ENCODE results near the gene PRR16. TPM values are rescaled to one million over a fixed set of nuclear protein-coding genes. Genes with fewer than 3 reads are reported as not detected.

The PRR16 gene
- total and polyA plus RNA-seq, 2 experiments from 2014 or later = 15.3 to 16.1 TPM

DNA sequence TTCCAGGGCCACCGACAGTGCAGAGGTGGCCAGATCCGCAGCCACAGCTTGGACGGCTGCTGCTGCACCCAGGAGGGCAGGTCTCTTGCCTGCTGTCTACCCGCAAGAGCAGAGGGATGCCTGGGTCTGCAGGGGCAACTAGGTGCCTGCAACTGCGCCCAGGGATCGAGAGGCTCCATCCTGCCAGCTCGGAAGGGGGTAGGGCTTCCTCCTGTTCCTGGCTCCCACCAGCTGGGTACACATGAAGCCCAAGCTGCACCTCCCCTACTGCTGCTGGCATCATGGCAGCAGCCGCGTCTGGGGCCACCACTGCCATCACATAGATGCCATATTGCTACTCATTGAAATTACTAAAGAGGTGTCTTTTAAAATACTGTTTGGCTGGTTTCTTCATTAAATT lies 12.7 kb upstream of the PRR16 start:
- WGBS (ENCODE audit: low lambda C conversion rate, missing lambda C conversion rate) = 99% methylated on average over 9 of the region's 9 CpGs
- no peaks in the 10 kb centered on the region for H3K9me3 ChIP-seq (ENCODE audit: low read depth)
- no peaks in the 10 kb centered on the region for H3K36me3 ChIP-seq (replicated peaks; ENCODE audit: insufficient read depth, low read depth)
- H4K20me1 ChIP-seq (ENCODE audit: insufficient read depth, poor library complexity, severe bottlenecking) = no peaks in the 10 kb centered on the region
- no peak overlapping the region for H3K4me2 ChIP-seq
- no peak overlapping the region for H2AFZ ChIP-seq
- DNase-seq (ENCODE audit: low spot score) = no peak
- no peaks in the 10 kb centered on the region for H3K27me3 ChIP-seq
- no peaks in the 10 kb centered on the region for H3K79me2 ChIP-seq
- H3K27ac ChIP-seq = no peak overlapping the region
- TF ChIP-seq EZH2 (IDR thresholded peaks at IDR 0.05; ENCODE audit: borderline replicate concordance) (no peak), EZH2phosphoT487 (IDR thresholded peaks at IDR 0.05; ENCODE audit: low read depth, severe bottlenecking, unreplicated experiment) (no peak)
- TF ChIP-seq, protein P1, sequence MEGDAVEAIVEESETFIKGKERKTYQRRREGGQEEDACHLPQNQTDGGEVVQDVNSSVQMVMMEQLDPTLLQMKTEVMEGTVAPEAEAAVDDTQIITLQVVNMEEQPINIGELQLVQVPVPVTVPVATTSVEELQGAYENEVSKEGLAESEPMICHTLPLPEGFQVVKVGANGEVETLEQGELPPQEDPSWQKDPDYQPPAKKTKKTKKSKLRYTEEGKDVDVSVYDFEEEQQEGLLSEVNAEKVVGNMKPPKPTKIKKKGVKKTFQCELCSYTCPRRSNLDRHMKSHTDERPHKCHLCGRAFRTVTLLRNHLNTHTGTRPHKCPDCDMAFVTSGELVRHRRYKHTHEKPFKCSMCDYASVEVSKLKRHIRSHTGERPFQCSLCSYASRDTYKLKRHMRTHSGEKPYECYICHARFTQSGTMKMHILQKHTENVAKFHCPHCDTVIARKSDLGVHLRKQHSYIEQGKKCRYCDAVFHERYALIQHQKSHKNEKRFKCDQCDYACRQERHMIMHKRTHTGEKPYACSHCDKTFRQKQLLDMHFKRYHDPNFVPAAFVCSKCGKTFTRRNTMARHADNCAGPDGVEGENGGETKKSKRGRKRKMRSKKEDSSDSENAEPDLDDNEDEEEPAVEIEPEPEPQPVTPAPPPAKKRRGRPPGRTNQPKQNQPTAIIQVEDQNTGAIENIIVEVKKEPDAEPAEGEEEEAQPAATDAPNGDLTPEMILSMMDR (IDR thresholded peaks at IDR 0.05; ENCODE audit: poor library complexity) = no peak
- H3K4me1 ChIP-seq (ENCODE audit: insufficient read depth) = peaks cover 5% of the 10 kb centered on the region
- H3K4me3 ChIP-seq = no peak overlapping the region
- no peaks in the 10 kb centered on the region for H3K9me2 ChIP-seq (replicated peaks; ENCODE audit: insufficient read depth)

GRCh38 chr5:120452471-120452870 lies 11.6 kb upstream of the PRR16 start:
- no peak for DNase-seq (ENCODE audit: low spot score)
- no peak overlapping the region for H3K27ac ChIP-seq
- no peaks in the 10 kb centered on the region for H3K4me1 ChIP-seq (ENCODE audit: insufficient read depth)
- no peaks in the 10 kb centered on the region for H3K9me3 ChIP-seq (ENCODE audit: low read depth)
- no peaks in the 10 kb centered on the region for H4K20me1 ChIP-seq (ENCODE audit: insufficient read depth, poor library complexity, severe bottlenecking)
- H3K79me2 ChIP-seq = no peaks in the 10 kb centered on the region
- H3K9me2 ChIP-seq (replicated peaks; ENCODE audit: insufficient read depth) = no peaks in the 10 kb centered on the region
- H3K36me3 ChIP-seq (replicated peaks; ENCODE audit: insufficient read depth, low read depth) = no peaks in the 10 kb centered on the region
- no peak overlapping the region for H2AFZ ChIP-seq
- no peak overlapping the region for H3K4me3 ChIP-seq
- H3K27me3 ChIP-seq = no peaks in the 10 kb centered on the region
- 90% methylated on average over 1 of the region's 1 CpG for WGBS (ENCODE audit: low lambda C conversion rate, missing lambda C conversion rate)
- no peak for TF ChIP-seq EZH2phosphoT487 (IDR thresholded peaks at IDR 0.05; ENCODE audit: low read depth, severe bottlenecking, unreplicated experiment)
- TF ChIP-seq EZH2 (IDR thresholded peaks at IDR 0.05; ENCODE audit: borderline replicate concordance) = no peak
- TF ChIP-seq, protein P1 (IDR thresholded peaks at IDR 0.05; ENCODE audit: poor library complexity) = no peak
- H3K4me2 ChIP-seq = no peak overlapping the region

DNA sequence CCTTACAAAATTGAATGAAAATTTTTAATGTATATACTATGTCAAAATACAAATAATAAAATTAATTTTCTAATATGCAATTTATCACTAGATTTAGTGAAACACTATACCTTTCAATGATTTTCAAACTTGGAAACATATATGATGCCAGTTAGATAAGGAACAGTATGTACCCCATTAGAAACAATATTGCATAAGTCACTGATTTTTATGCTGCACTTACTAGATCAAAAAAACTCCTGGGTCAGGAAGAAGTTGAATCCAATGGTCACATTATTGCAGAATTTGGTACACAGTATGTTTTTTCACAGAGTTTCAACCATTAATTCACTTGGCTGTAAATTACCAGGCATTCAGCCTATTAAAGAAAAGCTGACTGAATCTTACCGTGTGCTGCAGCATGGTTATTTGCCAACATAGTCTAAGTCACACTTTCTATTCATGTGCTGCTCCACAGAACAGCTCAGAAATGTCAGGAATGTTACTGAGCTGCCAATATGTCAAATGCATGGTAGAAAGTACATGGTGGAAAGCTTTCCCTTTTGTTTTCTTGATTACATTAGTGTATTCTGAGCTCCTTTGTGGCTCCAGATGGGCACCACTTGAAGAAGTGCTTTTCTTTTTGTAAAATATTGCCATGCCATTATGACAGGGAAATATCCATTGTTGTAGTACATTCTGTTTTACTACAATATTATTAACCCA lies 9.9 kb upstream of the PRR16 start:
- no peaks in the 10 kb centered on the region for H3K4me1 ChIP-seq (ENCODE audit: insufficient read depth)
- H4K20me1 ChIP-seq (ENCODE audit: insufficient read depth, poor library complexity, severe bottlenecking) = no peaks in the 10 kb centered on the region
- no peaks in the 10 kb centered on the region for H3K36me3 ChIP-seq (replicated peaks; ENCODE audit: insufficient read depth, low read depth)
- no peak for DNase-seq (ENCODE audit: low spot score)
- no peak overlapping the region for H2AFZ ChIP-seq
- 17% methylated on average over 1 of the region's 1 CpG for WGBS (ENCODE audit: low lambda C conversion rate, missing lambda C conversion rate)
- H3K9me2 ChIP-seq (replicated peaks; ENCODE audit: insufficient read depth) = no peaks in the 10 kb centered on the region
- H3K27me3 ChIP-seq = no peaks in the 10 kb centered on the region
- no peaks in the 10 kb centered on the region for H3K79me2 ChIP-seq
- no peak overlapping the region for H3K4me3 ChIP-seq
- no peak overlapping the region for H3K4me2 ChIP-seq
- no peak for TF ChIP-seq EZH2phosphoT487 (IDR thresholded peaks at IDR 0.05; ENCODE audit: low read depth, severe bottlenecking, unreplicated experiment)
- H3K9me3 ChIP-seq (ENCODE audit: low read depth) = no peaks in the 10 kb centered on the region
- H3K27ac ChIP-seq = no peak overlapping the region

- peaks cover 6% of the 10 kb centered on the region for H3K4me1 ChIP-seq (ENCODE audit: insufficient read depth)
- TF ChIP-seq EZH2phosphoT487 (IDR thresholded peaks at IDR 0.05; ENCODE audit: low read depth, severe bottlenecking, unreplicated experiment) (no peak), EZH2 (IDR thresholded peaks at IDR 0.05; ENCODE audit: borderline replicate concordance) (no peak)
- TF ChIP-seq, protein P1 (IDR thresholded peaks at IDR 0.05; ENCODE audit: poor library complexity) = no peak
- WGBS (ENCODE audit: low lambda C conversion rate, missing lambda C conversion rate) = 20% methylated on average over 3 of the region's 3 CpGs
- H4K20me1 ChIP-seq (ENCODE audit: insufficient read depth, poor library complexity, severe bottlenecking) = no peaks in the 10 kb centered on the region
- no peak overlapping the region for H3K4me3 ChIP-seq
- H3K4me2 ChIP-seq = no peak overlapping the region
- no peaks in the 10 kb centered on the region for H3K27me3 ChIP-seq
- no peaks in the 10 kb centered on the region for H3K9me3 ChIP-seq (ENCODE audit: low read depth)
- H3K9me2 ChIP-seq (replicated peaks; ENCODE audit: insufficient read depth) = no peaks in the 10 kb centered on the region
- no peak overlapping the region for H2AFZ ChIP-seq
- H3K79me2 ChIP-seq = no peaks in the 10 kb centered on the region
- no peak overlapping the region for H3K27ac ChIP-seq
- no peaks in the 10 kb centered on the region for H3K36me3 ChIP-seq (replicated peaks; ENCODE audit: insufficient read depth, low read depth)
- DNase-seq (ENCODE audit: low spot score) = no peak
Observed at GRCh38 chr5:120456006-120456405, 8.1 kb upstream of the PRR16 start.
